ENCODE measurements around the gene MRFAP1. TPM values are rescaled to one million over a fixed set of nuclear protein-coding genes. Genes with fewer than 3 reads are reported as not detected.
"Not testable (repeated sequence)": the region's sequence is repeated elsewhere in the genome, so short reads cannot be mapped to it uniquely, and the experiment has no call there.

Gene MRFAP1
- polyA plus RNA-seq, 3 donors from 2014 or later, result 143 to 174 (median 161) TPM

DNA sequence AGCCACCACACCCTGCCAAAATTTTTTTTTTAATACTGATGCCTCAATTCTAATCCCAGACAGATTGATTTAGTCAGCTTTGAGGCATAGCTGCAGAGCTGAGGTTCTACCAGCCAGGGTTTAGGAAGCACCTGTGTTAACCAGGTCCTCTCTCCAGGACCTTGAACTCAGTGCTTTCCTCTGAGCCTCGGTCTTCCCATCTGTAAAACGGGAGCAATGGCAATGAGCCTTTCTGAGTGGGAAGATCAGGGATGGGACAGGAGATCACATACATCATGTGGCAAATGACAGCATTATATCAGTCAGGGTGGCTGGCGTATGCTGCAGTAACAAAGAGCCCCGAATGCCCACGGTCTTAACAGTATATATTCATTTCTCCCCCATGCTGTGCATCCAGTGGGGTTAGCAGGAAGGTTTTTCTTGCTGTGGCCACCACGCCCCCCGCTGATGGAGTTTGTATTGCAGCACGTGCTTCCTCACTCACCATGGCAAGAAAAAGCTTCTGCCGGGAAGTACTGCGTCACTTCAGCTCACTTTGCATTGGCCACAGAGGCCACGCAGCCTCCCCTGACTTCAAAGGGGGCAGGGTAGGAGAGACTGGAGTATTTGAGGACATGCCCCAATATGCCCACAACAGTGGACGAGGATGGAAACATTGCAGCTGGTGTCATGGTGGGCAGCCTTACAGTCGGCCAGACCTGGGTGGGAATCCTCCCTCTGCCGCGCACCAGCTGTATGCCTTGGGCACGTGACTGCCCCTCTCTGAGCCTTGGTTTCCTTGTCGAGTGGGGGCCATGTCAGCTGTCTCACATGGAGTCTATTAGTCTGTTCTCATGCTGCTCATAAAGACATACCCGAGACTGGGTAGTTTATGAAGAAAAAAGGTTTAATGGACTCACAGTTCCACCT lies 24.1 kb upstream of the MRFAP1 start:
- Mint-ChIP-seq H3K4me1 (no peaks in the 10 kb centered on the region), H3K4me3 (no peak overlapping the region), H3K27ac (peak overlapping the region in 1 of 6 donors; percentile 64), H3K9me3 (no peaks in the 10 kb centered on the region), H3K27me3 (ENCODE audit: low read depth in 3 of 3) (peaks cover 0 to 3% (median 1%) of the 10 kb centered on the region in 3 donors), H3K36me3 (peaks cover 23 to 57% (median 25%) of the 10 kb centered on the region in 3 donors)
- DNase-seq, result no peak

DNA sequence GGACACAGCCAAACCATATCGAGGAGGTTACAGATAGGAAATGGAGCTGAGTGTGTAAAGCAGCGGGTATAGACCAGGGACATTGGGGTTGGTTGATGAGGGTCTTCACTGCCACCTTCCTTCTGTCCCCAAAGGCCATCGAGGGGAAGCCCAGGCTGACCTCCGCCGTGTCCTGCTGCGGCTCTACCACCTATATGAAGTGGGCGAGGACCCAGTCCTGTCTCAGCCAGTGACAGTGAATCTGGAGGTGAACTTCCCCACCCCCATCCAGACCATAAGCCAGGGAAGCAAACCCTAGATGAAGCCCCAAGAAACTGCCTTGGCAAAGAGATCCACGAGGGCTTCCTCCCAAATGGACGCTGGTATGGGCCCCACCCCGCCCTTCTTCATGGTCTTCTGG lies 23.2 kb upstream of the MRFAP1 start:
- DNase-seq, result no peak
- Mint-ChIP-seq H3K9me3 (no peaks in the 10 kb centered on the region), H3K4me3 (no peak overlapping the region), H3K36me3 (peaks cover 16 to 54% (median 22%) of the 10 kb centered on the region in 3 donors), H3K4me1 (no peaks in the 10 kb centered on the region), H3K27ac (peak overlapping the region in 1 of 6 donors; percentile 70), H3K27me3 (ENCODE audit: low read depth in 3 of 3) (peaks cover 0 to 3% (median 1%) of the 10 kb centered on the region in 3 donors)

DNA sequence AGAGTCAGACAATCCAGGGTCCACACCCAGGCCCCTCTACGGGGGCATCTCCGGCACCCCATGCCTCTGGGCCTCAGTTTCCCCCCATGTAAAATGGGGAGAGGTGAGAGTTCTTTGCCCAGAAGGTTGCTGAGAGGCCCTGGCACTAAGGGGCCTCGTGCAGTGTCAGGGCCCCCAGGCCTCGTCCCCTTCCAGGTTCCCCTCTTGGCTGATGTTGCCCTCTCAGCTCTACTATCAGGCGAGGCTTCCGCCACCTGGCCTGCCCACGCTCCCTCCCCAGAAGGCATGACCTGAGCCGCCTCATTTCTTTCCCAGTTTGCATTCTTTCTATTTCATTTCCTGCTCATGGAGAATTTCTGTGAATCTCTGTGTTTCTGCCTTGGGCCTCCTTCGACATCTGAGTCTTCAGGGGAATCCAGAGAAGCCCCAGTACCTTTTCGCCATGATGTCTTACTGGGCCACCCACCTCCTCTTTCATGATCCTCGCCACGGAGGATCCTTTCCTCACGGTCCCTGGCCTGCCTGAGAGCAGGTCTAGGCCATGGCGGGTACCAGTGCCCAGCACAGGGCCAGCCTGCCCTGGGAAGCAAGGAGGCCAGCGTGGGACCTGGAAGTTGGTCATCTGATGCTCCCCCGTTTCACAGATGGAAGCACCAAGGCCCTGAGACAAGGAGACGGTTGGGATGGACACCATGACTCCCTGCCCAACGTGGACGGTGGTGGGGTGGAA lies 21.9 kb upstream of the MRFAP1 start:
- Mint-ChIP-seq H3K36me3 (peaks cover 16 to 49% (median 20%) of the 10 kb centered on the region in 3 donors), H3K27ac (peak overlapping the region in 1 of 6 donors; percentile 84), H3K4me1 (no peaks in the 10 kb centered on the region), H3K9me3 (no peaks in the 10 kb centered on the region), H3K27me3 (ENCODE audit: low read depth in 3 of 3) (peaks cover 0 to 2% (median 1%) of the 10 kb centered on the region in 3 donors), H3K4me3 (no peak overlapping the region)
- DNase-seq, result no peak

DNA sequence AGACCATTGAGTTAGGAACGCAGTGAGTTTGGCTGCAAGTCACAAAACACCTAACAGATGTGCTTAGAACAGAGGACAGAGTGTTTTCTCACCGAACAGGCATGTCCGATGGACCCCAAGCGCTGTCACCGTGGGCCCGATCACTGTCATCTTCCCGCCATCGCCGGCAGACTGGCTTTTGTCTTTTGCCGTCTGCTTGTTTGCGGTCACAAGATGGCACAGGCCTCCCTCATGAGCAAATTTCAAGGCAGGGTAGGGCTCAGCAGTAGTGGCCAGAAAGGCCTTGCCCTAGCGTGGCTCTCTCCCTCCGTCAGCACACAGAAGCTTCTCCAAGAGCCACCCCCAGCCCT lies 21.4 kb upstream of the MRFAP1 start:
- H3K27ac Mint-ChIP-seq, result no peak overlapping the region
- H3K9me3 Mint-ChIP-seq, result no peaks in the 10 kb centered on the region
- no peaks in the 10 kb centered on the region for H3K4me1 Mint-ChIP-seq
- H3K4me3 Mint-ChIP-seq, result no peak overlapping the region
- DNase-seq, result no peak
- peaks cover 16 to 49% (median 20%) of the 10 kb centered on the region in 3 donors for H3K36me3 Mint-ChIP-seq
- H3K27me3 Mint-ChIP-seq (ENCODE audit: low read depth in 3 of 3), result peaks cover 0 to 2% (median 1%) of the 10 kb centered on the region in 3 donors

DNA sequence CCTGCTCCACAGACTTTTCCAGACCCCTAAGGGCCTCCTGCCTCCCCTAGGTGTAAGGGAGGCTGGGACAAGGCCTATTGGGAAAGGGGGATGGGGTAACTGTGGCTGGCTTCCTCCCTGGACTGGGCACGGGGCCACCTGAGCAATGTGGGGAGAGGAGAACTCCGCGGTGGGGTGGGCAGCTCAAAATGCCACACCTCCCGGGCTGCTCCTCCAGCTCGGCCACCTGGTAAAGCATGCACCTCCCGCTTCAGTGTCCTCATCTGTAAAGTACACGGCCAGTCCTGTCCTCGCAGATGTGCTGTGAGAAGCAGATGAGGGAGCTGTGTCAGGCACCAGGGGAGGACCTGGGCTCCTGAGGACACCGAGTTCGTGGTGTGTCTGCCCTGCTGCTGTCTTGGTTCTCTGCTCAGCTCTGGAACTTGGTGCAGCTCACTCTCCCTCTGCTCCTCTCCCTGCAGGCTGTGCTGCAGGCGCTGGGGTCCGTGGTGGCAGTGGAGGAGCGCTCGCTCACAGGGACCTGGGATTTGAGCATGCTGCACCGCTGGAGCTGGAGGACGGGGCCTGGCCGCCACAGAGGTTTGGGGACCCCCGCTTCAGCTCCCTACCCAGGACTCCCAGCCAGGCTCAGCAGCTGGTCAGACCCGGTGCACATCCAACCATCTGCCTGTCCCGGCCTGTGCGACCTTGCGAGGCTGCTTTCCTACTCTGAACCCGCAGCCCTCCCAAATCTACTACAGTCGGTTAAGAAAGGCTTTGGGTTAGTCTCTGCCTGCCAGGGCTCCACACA lies 20.8 kb upstream of the MRFAP1 start:
- H3K4me1 Mint-ChIP-seq, result no peaks in the 10 kb centered on the region
- H3K27ac Mint-ChIP-seq, result no peak overlapping the region
- H3K36me3 Mint-ChIP-seq, result peaks cover 16 to 45% (median 20%) of the 10 kb centered on the region in 3 donors
- peaks cover 0 to 2% (median 1%) of the 10 kb centered on the region in 3 donors for H3K27me3 Mint-ChIP-seq (ENCODE audit: low read depth in 3 of 3)
- H3K9me3 Mint-ChIP-seq, result no peaks in the 10 kb centered on the region
- no peak overlapping the region for H3K4me3 Mint-ChIP-seq
- DNase-seq, result no peak

DNA sequence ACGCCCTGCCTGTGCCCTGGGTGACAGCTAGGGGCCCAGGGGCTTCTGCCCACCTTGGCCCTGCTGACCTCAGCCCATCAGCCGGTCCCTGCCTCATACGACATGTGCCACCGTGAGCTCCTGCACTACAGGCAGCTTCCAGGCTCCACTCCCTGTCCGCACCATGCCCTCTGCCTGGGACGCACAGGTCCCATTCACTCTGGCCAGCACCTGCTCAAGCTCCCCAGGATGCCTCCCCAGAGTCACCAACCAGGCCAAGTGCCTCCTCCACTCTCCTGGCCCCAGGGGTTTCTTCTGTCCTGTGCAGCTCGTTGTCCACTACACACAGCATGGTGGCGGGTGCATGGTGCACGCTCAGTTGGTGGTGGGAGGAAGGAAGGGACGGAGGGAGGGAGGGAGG lies 20.2 kb upstream of the MRFAP1 start:
- H3K27me3 Mint-ChIP-seq (ENCODE audit: low read depth in 3 of 3), result peaks cover 0 to 2% (median 1%) of the 10 kb centered on the region in 3 donors
- H3K36me3 Mint-ChIP-seq, result peaks cover 16 to 45% (median 20%) of the 10 kb centered on the region in 3 donors
- DNase-seq, result no peak
- no peaks in the 10 kb centered on the region for H3K9me3 Mint-ChIP-seq
- no peaks in the 10 kb centered on the region for H3K4me1 Mint-ChIP-seq
- H3K4me3 Mint-ChIP-seq, result no peak overlapping the region
- no peak overlapping the region for H3K27ac Mint-ChIP-seq

DNA sequence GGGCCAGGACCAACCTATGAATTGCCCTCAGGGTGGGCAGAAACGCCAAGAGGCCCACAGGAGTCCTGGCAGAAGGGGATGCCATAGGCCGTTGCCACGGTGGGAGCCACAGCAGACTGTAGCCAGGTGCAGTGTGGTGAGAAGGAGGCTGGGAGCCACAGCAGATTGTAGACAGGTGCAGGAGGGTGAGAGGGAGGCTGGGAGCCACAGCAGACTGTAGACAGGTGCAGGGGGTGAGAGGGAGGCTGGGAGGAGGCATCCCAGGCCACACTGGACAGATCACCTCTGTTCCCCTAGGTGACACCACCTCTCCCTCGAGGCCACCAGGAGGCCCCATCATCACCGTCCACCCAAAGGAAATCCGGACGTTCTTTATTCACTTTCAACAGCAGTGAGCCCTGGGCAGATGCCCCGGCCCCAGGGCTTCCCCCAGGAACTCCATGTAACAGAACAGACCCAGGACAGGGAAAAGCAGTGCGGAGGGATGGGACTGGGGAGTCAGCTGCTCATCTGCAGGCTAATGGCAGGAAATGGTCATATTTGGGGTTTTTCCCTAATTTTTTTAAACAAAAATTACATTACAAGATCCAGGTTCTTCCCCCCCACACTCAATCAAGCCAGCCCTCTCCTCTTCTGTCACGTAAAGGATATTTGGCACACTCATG lies 19.5 kb upstream of the MRFAP1 start:
- H3K36me3 Mint-ChIP-seq, result peaks cover 15 to 44% (median 18%) of the 10 kb centered on the region in 3 donors
- H3K9me3 Mint-ChIP-seq, result no peaks in the 10 kb centered on the region
- DNase-seq, result no peak
- H3K27ac Mint-ChIP-seq, result peak overlapping the region in 3 of 6 donors; percentile 1 to 53 (median 28)
- H3K27me3 Mint-ChIP-seq (ENCODE audit: low read depth in 3 of 3), result peaks cover 0 to 2% (median 1%) of the 10 kb centered on the region in 3 donors
- no peak overlapping the region for H3K4me3 Mint-ChIP-seq
- H3K4me1 Mint-ChIP-seq, result no peaks in the 10 kb centered on the region

DNA sequence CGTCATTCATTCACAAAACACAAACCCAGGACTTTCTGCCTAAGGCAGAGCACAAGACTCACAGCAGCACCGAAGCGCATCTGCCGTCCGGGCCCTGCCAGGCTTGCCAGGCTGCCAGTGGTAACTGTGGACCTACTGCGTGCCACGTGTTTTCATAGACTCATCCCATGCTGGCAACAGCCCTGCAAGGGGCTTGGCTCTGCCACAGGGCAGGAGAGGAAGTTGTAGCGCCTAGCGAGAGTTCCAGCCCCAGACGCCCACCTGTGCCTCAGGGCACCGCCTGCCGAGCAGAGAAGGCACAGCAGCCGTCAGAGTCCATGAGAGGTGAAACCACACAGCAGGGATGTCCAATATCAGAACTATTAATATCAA lies 18.9 kb upstream of the MRFAP1 start:
- Mint-ChIP-seq H3K4me3 (no peak overlapping the region), H3K9me3 (no peaks in the 10 kb centered on the region), H3K36me3 (peaks cover 10 to 39% (median 14%) of the 10 kb centered on the region in 3 donors), H3K4me1 (no peaks in the 10 kb centered on the region), H3K27me3 (ENCODE audit: low read depth in 3 of 3) (peaks cover 0 to 2% (median 1%) of the 10 kb centered on the region in 3 donors), H3K27ac (peak overlapping the region in 1 of 6 donors; percentile 1)
- no peak for DNase-seq

DNA sequence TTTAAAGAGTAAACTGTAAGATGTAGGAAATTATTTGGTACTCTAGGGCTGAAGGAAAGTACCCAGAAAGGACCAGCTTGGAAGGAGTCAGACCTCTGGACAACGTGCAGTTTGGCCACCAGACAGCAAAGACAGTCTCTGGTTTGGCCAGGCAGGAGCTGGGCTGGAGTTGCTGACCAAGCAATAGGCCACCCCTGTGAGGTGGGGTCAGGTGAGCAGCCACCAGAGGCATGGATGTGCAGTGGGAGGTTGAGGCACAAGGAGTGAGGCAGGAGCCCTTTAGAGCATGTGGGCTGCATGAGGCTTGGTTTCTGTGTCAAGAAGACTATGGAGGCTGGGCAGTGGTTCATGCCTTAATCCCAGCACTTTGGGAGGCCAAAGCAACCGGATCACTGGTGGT lies 17.7 kb upstream of the MRFAP1 start:
- H3K4me3 Mint-ChIP-seq, result peak overlapping the region in 1 of 5 donors; percentile 30
- no peak for DNase-seq
- H3K27me3 Mint-ChIP-seq (ENCODE audit: low read depth in 3 of 3), result peaks cover 0 to 2% (median 0%) of the 10 kb centered on the region in 3 donors
- no peak overlapping the region for H3K27ac Mint-ChIP-seq
- H3K4me1 Mint-ChIP-seq, result no peaks in the 10 kb centered on the region
- peaks cover 4 to 27% (median 7%) of the 10 kb centered on the region in 3 donors for H3K36me3 Mint-ChIP-seq
- H3K9me3 Mint-ChIP-seq, result no peaks in the 10 kb centered on the region

DNA sequence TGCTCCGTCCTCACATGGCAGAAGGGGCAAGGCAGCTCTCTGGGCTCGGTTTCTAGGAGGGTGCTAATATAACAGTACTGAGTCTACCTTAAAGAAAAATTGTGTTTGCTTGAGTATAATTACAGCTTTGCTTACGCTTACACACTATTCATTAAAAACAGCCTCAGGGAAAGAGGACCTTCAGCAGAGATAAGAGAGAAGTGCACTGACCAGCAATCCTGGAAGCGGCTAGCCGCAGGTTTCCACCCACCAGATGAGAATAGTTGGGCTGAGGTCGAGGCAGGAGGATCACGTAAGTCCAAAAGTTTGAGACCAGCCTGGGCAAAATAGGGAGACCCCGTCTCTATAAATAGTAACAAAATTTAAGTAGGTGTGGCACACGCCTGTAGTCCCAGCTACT lies 15.2 kb upstream of the MRFAP1 start:
- peaks cover 0 to 12% (median 4%) of the 10 kb centered on the region in 3 donors for H3K36me3 Mint-ChIP-seq
- H3K4me1 Mint-ChIP-seq, result no peaks in the 10 kb centered on the region
- H3K27ac Mint-ChIP-seq, result no peak overlapping the region
- DNase-seq, result no peak
- no peak overlapping the region for H3K4me3 Mint-ChIP-seq
- H3K9me3 Mint-ChIP-seq, result no peaks in the 10 kb centered on the region
- no peaks in the 10 kb centered on the region for H3K27me3 Mint-ChIP-seq (ENCODE audit: low read depth in 3 of 3)

DNA sequence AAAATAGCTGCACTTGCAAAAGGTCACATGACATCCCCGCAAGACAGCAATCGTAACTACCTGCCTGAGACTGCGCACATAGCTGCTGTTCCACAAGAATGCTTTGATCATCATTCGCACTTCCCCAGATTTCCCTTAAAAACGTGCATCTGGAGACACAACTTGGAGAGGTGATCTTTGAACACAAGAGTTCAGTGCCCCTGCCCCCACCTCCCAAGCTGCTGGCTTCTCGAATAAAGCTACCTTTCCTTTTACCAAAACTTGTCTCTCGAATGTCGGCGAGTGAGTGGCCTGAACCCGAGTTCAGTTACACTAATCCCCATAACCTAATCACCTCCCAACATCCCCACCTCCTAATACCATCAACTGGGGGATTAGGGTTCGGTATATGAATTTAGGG lies 14.4 kb upstream of the MRFAP1 start:
- H3K9me3 Mint-ChIP-seq, result no peaks in the 10 kb centered on the region
- DNase-seq, result no peak
- H3K27me3 Mint-ChIP-seq (ENCODE audit: low read depth in 3 of 3), result no peaks in the 10 kb centered on the region
- H3K4me1 Mint-ChIP-seq, result no peaks in the 10 kb centered on the region
- peak overlapping the region in 1 of 6 donors; percentile 9 for H3K27ac Mint-ChIP-seq
- H3K4me3 Mint-ChIP-seq, result no peak overlapping the region
- peaks cover 0 to 9% (median 4%) of the 10 kb centered on the region in 3 donors for H3K36me3 Mint-ChIP-seq

DNA sequence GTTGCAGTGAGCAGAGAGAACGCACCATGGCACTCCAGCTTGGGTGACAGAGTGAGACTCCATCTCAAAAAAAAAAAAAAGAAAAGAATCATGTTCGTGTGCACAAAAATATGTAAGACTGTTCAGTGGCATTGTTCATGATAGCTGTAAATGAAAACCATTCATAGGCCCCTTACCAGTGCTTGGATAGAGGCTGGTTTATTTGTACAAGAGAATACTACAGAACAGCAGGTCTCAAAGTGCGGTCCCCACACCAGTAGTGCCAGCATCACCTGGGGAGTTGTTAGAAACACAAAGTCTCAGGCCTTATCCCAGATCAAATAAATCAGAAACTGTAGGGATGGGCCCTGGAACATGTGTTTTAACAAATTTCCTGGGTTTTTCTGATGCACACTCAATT lies 12.7 kb upstream of the MRFAP1 start:
- H3K4me1 Mint-ChIP-seq, result no peaks in the 10 kb centered on the region
- no peak overlapping the region for H3K27ac Mint-ChIP-seq
- DNase-seq, result no peak
- H3K9me3 Mint-ChIP-seq, result no peaks in the 10 kb centered on the region
- H3K36me3 Mint-ChIP-seq, result no peaks in the 10 kb centered on the region
- H3K27me3 Mint-ChIP-seq (ENCODE audit: low read depth in 3 of 3), result peaks cover 0 to 2% (median 0%) of the 10 kb centered on the region in 3 donors
- no peak overlapping the region for H3K4me3 Mint-ChIP-seq

DNA sequence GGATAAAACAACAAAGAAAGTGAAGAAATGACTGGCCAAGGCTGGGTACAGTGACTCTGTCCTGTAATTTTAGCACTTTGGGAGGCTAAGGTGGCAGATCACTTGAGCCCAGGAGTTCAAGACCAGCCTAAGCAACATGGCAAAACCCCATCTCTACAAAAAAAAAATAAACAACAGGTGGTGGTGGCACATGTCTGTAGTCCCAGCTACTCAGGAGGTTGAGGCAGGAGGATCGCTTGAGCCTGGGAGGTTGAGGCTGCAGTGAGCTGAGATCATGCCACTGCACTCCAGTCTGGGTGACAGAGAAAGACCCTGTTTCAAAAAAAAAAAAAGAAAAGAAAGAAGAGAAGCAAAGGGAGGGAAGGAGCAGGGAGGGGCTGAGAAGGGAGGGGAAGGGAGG lies 12.0 kb upstream of the MRFAP1 start:
- not testable (repeated sequence) for H3K27ac Mint-ChIP-seq; H3K4me1 Mint-ChIP-seq; H3K4me3 Mint-ChIP-seq; H3K9me3 Mint-ChIP-seq; H3K27me3 Mint-ChIP-seq (ENCODE audit: low read depth in 3 of 3); DNase-seq; H3K36me3 Mint-ChIP-seq
